ENCODE measurements around the gene PORCN.

PORCN gene

DNA sequence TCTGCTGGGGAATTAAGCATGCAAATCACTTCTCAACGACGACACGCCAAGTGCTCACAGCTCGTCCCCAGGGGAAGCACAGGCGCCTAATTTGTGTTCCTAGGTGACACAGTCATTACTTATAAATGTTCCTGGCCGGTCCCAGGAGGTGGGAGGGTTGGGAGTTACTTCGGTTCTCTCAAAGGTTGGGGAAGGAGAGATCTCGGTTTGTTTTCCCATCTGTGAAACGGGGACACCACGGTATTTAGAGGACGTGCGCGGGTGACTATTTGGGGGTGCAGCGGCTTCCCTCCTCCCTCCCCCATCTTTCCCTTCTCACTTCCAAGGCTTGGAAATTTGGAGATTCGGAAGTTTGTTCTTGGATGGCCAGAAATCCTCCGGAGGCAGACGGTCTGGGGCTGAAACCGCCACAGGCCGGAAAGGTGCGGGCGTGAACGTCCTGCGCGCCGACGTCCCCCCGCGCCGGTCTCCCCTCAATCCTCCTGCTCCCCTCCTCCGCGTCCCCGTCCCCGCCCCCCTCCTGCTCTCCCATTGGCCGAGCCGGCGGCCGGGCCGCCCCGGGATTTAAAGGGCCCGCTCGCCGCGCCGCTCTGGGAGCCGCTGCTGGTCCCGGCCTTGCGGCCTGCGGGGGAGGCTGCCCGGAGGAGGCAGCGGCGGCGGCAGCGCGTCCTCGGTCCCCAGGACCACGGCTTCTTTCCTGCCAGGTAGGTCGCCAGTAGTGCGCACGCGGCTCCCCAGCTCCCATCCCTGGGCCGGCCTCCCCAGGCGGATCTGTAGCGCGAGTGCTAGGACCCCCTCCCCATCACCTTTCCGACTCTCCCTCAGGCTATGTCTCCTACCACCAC, at the start of gene PORCN:
Gene PORCN, plus strand, starts transcription at position 593 of the 845 bp plus-strand sequence. CDS start 829 bp downstream, outside the sequence.
- peak; percentile 75 for DNase-seq (ENCODE audit: low read depth)

DNA sequence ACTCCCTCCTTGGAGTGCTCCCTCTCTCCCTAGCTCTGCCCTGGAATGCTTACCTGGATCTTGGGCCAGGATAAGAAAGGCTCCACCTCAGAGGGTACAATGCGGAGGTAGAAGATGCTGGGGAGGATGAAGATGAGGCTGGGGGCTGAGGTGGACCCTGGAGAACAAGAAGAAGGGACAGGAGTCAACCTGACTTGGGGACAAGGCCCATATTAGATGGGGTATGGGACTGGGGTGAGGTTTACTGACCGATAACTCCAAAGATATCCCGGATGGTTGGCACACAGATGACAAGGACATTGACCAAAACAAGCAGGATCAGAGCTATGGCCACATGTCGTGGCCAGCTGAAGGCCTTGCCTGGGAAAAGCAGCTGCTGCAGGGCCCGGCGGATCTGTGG, 49.3 kb upstream of the PORCN start:
- DNase-seq (ENCODE audit: low read depth) = no peak

DNA sequence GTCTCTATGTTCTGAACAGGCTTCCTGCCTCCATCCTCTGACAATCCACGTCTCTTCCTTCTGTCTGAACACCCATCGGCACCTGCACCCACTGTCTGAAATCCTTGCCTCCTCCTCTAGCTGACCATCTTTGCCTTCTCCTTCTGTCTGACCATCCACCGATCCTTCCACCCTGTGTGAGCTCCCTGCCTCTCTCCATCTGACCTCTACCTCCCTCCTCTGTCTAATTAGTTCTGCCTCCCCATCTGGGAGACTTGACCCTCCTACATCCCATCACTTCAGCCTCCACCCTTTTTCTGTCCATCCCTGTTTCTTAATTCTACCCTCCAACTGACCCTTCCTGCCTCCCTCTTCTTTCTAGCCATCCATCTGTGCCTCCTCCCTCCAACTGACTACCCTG, 48.8 kb upstream of the PORCN start:
- DNase-seq (ENCODE audit: low read depth) = no peak

DNA sequence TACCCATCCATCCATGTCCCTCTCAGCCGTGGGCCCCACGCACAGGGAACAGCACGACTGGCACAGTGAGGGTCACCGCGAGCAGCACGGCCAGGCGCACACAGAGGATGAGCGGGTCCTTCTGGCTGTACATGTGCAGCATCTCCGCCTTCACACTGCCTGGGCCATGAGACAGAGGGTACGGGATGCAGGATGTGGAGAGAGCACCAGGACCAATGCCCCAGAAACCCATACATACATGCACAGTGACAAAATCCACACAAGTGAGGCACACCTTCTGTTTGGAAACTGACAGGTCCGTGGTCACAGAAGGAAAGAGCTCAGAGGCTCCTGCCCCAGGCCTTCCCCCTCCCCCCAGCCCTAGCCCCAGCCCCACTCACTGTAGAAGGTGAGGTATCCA, 48.2 kb upstream of the PORCN start:
- no peak for DNase-seq (ENCODE audit: low read depth)

DNA sequence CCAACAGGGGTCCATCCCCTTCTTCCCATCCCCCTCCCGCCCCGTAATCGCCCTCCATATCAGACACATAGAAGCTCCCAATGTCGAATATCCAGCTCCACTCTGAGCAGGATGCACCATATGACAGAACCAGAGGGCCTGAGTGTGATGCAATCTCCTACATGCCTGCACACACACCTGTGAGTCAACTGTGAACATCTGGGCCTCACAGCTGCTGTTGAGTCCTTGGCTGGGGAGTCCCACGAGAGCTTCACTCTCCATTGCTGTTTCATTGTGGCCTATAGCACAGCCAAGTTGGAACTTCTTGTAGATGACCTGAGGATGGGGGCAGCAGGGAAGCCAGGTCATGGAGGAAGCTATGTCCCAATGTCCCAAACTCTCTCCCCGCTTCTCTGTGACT, 47.0 kb upstream of the PORCN start:
- no peak for DNase-seq (ENCODE audit: low read depth)

DNA sequence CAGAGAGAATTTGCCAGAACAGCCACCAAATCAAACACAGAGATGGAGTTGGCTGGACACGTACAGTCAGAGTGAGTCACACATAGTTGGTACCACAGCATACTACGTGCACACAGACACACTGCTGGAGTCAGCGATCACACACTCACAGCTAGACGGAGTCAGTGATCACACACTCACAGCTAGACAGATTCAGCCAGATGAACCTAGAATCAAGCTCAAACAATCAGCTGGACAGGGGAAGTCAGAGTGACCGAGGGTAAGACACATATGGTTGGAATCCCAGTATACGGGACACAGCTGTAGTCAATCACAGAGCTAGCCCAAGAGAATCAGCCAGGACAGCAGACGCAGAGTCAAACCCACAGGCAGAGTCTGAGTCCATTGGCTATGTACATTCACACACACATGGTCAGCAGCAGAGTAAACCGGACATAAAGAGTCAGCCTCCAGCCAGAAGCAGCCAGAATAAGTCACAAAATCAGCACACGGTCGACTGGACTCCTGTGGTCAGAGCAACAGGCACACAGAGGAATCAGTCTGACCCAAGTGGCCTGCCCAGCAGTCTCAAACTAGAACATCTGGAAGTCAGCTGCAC, 43.4 kb upstream of the PORCN start:
- DNase-seq (ENCODE audit: low read depth) = no peak

DNA sequence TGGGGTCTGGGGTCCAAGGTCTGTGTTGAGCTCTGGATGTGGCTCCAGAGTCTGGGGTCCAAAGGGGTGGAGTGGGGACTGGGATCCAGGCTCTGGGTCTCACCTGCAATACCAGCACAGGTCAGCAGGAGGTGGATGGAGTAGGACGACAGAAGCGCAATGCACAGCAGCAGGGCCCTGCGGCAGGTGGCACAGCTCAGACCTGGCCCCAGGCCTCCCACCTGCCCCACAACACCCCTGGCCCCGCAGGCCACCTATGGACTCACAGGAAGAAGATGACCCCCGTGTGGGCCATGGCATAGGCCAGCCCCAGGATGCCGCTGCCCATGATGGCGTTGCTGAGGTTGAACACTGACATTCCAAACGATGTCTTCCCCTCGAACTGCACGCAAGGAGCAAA, 42.1 kb upstream of the PORCN start:
- peak; percentile 11 for DNase-seq (ENCODE audit: low read depth)

DNA sequence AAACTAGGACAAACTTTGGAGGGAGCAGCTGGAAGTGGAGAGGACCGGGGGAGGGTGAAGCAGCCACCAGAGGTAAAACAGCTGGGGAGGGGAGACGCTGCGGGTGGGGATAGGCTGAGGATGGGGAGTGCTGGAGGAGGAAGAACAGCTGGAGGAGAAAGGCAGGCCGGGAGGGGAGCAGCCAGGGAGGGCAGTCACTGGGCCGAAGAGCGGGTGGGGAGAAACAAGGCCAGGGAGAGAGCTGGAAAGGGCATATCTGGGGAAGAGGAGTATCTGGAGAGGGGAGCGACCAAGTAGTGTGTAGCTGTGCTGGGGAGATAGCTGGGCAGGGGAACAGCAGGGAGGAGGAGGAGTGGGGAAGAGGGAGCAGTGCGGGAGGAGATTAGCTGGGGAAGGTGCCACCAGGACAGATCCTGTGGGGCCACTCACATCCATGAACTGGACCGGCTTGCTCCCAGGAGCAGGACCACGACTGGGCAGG, 41.5 kb upstream of the PORCN start:
- no peak for DNase-seq (ENCODE audit: low read depth)

DNA sequence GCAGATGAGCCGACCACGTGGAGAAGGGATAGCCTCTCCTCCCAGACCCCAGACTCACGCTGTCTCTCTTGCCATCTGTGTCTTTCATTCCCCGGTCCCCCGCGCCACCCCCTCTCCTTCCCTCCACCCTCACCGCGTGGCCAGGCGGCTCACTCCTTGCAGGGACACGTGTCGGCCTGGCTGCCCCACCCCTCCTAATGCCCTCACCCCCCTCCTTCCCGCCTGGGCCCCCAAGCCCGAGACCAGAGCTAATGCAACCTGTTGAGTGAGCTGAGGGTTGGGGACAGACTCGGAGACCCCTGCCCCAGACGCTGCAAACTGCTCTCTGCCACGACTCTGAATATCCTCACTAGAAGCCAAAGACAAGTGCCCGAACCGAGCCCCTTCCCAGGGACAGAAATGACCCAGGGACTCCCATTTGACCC, 40.5 kb upstream of the PORCN start:
- peak; percentile 41 for DNase-seq (ENCODE audit: low read depth)

DNA sequence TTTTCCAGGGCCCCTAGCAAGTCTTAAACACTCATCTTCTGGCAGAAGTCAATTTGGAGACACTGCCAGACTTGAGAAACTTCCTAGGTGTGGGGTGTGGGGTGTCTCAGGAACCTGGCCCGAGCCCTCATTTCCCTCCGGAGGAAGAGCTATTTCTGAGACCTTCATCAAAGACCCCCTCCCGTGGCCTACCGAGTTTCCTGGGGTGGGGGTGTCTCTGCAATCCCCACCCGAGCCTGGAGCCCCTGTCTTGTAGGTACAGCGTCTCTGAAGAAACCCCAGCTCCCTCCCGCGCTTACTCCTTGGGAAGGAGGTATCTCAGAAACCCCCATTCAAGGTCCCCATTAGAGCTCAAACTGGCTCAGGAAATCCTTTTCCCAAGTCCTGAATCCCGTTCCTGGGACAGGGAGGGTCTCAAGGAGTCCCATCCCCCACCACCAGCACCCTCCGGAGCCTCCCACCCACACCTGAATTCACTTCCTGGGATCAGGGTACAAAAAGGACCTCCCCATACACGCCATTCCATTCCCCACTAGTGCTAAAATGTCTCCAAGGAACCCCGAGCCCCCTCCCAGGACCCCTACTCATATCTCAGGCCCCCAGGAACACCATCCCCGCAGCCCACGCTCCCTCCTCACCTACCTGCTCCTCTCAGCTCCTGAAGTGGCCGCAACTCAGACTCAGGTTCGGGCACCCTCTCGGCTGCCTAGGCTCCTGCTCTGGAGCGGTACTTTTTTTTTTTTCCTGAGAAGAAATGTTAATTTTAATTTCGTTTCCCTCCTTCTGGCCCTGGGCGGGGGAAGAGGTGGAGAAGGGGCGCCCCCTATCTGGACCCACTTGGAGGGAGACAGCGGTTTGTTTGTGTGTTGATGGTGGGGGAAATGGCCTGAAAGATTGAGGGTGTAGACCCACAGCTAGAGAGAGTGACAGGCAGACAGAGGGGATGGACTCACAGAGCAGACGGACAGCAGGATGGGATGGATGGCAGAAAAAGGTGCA, 39.8 kb upstream of the PORCN start:
- DNase-seq (ENCODE audit: low read depth) = peak; percentile 26

DNA sequence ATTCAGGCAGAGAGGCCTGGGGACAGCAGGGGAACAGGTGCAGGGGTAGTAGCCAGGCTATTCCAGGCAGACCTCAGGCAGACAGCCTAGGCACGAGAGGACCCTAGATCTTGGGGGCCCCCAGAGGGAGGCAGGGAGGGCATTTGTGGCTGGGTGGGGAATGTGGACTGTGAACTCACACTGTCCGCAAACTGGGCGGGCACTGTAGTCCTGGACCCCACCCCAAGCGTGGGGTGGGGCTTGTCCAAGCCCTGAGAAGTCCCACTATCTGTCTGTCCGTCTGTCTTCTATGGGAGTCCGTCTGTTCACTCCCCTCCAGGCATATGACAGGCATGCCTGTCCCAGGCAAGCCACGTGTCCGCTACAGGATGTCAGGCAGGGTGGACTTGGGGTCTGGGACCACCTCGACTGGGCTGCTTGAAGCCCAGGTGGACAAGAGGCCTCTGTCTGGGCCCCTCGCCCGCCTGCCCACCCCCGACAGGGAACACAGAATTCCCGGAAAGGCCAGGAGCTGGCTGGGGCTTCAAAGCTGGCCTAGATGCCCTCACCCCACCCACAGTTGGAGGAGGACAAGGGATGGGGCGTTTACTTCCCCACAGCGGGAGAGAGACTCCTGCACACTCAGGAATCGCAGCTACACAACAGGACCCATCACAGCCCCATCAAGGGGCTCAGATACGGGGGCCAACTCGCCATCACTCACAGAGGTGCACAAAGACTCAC, 38.5 kb upstream of the PORCN start, which contains the start of gene SLC38A5:
Gene SLC38A5, minus strand, starts transcription at position 151 of the 723 bp plus-strand sequence. CDS start 2,336 bp downstream, outside the sequence.
- no peak for DNase-seq (ENCODE audit: low read depth)

DNA sequence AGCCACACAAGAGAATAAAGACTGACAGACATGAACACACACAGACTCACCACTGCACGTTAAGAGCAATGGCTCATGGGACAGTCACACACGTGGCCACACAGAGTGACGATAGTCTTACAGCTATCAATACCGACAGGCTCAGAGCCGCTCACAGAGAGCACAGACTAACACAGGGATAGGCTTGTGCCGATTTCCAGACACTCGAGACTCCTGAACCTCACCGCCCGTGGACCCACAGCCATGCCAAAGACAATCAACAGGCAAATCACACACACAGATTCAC, 38.0 kb upstream of the PORCN start:
- no peak for DNase-seq (ENCODE audit: low read depth)

DNA sequence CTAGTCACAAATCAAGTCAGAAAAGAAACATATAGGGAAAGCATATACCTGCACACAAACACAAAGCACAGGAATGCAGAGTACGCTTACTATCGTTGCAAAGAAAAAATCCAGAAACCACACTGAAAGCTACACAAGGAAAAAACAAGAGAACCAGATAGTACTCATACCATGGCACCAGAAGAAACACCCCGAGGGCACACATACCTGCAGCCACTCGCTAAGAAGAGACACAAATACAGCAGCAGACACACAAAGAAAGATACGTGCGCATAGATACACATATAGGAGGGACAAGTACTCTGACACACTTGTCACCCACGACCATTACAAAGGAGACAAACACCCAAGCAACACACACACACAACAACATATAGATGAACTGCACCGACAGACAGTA, 37.3 kb upstream of the PORCN start:
- DNase-seq (ENCODE audit: low read depth) = no peak

DNA sequence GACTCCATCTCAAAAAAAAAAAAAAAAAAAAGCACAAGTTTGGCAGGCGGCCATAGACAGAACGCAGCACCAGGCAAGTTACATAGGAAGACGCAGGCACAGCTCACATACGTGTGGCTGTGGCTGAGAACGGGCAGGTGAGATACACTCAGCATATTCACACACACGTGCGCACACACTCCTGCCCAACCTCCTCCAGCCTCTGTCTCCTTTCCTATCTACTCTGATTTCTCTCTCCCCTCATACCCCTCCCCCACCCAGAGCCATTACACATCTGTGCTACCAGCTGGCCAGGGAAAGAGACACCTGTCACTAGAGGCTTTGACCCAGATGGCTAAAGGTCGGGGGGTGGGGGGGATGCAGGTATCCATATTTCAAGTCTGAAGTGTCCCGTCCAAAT, 36.6 kb upstream of the PORCN start:
- DNase-seq (ENCODE audit: low read depth) = no peak

DNA sequence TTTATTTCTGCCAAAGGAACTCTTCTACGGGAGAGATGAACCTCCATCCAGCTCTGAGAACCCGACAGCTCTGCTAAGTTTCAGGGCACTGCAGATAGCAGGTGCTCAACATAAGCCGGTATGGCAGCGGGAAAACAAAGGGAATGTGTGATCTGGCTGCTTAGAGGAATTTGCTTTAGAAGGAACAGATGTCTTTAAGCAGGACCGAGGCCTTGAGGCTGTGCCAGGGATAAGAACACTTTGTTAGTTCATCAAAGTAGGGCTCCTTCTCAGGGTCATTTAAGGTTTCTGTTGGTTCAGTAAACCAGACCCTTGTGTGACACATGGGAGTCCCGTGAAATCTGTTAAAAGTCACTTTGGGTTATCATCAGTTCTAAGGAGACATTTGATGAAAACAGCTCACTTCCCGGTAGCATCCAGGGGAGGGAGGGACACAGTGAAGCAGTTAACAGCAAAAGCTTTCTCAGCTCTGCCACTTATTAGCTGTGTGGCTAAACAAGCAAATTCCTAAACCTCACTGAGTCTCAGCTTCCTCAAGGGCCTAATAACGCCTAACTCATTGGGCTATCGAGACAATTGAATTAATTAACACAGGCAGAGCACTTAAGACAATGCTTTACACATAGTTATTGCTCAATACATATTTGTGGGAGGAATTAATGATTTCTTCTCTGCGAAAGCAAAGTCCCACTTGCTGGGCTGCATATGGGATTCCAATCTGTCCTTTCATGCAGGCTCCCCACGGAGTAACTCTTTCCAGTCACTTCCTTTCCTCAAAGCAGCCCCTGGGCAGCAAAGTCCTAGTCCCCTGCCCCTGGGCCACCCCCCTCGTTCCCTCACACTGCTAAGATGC, 35.7 kb upstream of the PORCN start:
- DNase-seq (ENCODE audit: low read depth) = no peak

DNA sequence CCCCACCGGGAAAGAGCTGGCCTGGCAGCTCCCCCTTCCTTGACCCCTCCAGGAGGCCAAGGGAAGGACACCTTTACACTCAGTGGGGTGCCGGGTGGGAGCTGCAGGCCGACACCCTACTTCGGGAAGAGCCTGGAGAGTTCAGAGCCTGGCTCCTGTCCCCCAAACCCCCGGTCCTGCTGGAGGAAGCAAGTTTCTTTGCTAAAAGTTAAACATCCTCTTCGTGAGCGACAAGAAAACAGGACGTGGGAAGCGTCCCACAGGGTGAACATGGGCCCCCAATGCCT, 35.1 kb upstream of the PORCN start:
- DNase-seq (ENCODE audit: low read depth) = no peak

DNA sequence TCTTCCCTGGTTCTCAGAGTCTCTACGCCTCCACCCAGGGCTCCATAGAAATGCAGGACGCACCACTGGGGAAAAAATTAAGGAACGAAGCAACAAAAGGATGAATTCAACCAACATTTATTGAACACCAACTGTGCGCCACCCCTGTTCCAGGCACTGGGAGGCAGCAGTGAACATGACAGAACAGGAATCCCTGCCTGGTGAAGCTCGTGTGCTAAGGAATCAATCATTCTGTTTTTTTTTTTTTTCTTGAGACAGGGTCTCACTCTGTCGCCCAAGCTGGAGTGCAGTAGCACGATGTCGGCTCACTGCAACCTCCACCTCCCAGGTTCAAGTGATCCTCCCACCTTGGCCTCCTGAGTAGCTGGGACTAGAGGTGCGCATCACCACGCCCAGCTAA, 34.7 kb upstream of the PORCN start:
- no peak for DNase-seq (ENCODE audit: low read depth)

DNA sequence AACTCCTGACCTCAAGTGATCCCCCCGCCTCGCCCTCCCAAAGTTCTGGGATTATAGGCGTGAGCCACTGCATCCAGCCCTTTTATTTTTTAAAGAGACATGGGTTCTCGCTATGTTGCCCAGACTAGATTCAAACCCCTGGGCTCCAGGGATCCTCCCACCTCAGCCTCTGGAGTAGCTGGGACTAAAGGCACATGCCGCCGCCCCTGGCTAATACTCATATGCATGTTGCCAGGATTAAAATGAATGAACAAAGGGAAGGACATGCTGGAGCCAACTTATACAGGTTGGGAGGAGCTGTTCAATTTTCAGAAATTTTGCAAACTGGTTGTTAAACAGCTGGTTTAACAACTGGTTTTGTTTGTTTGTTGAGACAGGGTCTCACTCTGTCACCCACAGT, 34.2 kb upstream of the PORCN start:
- no peak for DNase-seq (ENCODE audit: low read depth)

DNA sequence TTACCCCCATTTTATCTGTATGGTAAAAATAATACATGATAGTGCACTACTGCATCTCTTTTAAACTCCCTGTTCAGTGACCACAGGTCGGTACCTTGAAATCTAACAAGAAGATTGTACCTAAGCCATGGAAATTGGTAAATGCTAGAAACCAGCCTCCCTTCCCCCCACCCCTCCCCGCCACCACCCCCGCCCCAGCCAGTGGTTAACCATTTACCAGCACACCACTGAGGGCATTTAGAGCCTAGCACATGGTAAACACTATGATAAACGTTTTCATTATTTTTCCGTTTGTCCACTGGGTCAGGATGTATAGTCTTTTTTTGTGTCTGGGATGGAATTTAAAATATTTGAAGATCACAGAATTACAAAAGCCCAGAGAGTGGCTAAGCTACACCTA, 33.5 kb upstream of the PORCN start:
- no peak for DNase-seq (ENCODE audit: low read depth)

DNA sequence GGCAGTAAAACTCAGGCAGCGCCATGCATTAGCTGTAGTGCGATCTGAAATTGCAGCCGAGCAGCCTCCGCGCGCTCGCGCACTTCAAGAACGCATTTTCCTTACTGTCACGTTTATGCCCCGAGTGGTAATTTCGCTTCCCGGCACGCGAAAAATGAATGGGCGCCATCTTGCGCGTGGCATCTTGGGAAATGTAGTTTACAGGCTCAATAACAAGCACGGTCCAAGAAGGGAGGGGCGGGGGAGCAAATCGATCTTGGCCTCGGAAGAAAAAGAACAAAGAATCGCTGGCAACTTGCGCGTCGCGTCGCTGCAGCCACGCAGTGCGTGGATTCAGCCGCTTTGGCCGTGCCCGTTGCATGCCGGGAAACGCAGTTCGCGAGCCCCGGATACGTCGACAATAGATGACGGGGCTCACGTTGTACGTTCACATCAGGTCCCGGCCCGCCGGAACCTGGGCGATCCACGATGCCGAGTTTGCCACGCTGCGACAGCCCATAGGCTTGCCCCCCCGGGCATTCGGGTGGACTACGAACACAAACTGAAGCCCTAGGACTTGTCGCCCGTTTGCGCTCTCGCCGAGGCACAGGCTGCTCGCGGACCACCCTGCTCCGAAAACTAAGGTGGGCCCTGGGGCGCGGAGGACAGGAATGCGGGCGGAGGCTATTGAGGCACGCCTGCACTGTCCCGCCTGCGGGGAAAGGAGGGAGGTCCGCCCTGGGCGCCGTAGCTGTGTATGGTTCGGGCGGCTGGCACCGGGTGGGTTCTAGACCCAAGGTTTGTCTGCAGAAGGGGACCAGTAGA, 32.8 kb upstream of the PORCN start, which contains the start of gene FTSJ1:
Gene FTSJ1, plus strand, starts transcription at position 426 of the 804 bp plus-strand sequence. CDS start 1,849 bp downstream, outside the sequence.
- peak; percentile 84 for DNase-seq (ENCODE audit: low read depth)
